Right forelimb (tissue), 1 donor: ENCODE measurements around the gene ASB13.
"Not testable (repeated sequence)": the region's sequence is repeated elsewhere in the genome, so short reads cannot be mapped to it uniquely, and the experiment has no call there.

ENCODE experiments used
- DNase-seq: peaks from one replicate; pipeline ENCODE4 v3.0.0-alpha.2; 2018

The ASB13 gene

GRCh38 chr10:5623081-5623748 lies 43.2 kb downstream of the ASB13 start:
- peak; percentile 91 for DNase-seq

- DNase-seq: no peak
These were observed 44.0 kb downstream of the ASB13 start for GRCh38 chr10:5622186-5622960.

- DNase-seq: not testable (repeated sequence)
These were observed 45.0 kb downstream of the ASB13 start for GRCh38 chr10:5621371-5621770.

- DNase-seq: no peak
These were observed 45.4 kb downstream of the ASB13 start for GRCh38 chr10:5620966-5621365.

- DNase-seq: no peak
These were observed 46.1 kb downstream of the ASB13 start for GRCh38 chr10:5620223-5620721.

- peak; percentile 83 for DNase-seq
These were observed 46.8 kb downstream of the ASB13 start for GRCh38 chr10:5619362-5620211.

- DNase-seq: peak; percentile 62
These were observed 47.6 kb downstream of the ASB13 start for GRCh38 chr10:5618829-5619228.

GRCh38 chr10:5618042-5618441 lies 48.4 kb downstream of the ASB13 start:
- no peak for DNase-seq

- DNase-seq: no peak
These were observed 48.9 kb downstream of the ASB13 start for GRCh38 chr10:5617521-5617920.

- peak; percentile 82 for DNase-seq
These were observed 49.6 kb downstream of the ASB13 start for GRCh38 chr10:5616836-5617235.

GRCh38 chr10:5616046-5616445 lies 50.3 kb downstream of the ASB13 start:
- no peak for DNase-seq

- peak; percentile 84 for DNase-seq
These were observed 51.1 kb downstream of the ASB13 start for GRCh38 chr10:5615316-5615715.

GRCh38 chr10:5614155-5614721 lies 52.2 kb downstream of the ASB13 start:
- DNase-seq: peak; percentile 72

- no peak for DNase-seq
These were observed 52.8 kb downstream of the ASB13 start for GRCh38 chr10:5613481-5614154.

GRCh38 chr10:5611899-5612680 lies 54.3 kb downstream of the ASB13 start:
- no peak for DNase-seq

GRCh38 chr10:5609952-5610616 lies 56.3 kb downstream of the ASB13 start:
- no peak for DNase-seq

GRCh38 chr10:5608608-5609220 lies 57.7 kb downstream of the ASB13 start:
- DNase-seq: no peak

GRCh38 chr10:5607594-5607993 lies 58.8 kb downstream of the ASB13 start:
- DNase-seq: no peak

- DNase-seq: no peak
These were observed 59.5 kb downstream of the ASB13 start for GRCh38 chr10:5606864-5607263.

- DNase-seq: no peak
These were observed 60.1 kb downstream of the ASB13 start for GRCh38 chr10:5606321-5606720.
